Stimulated activated CD4-positive, alpha-beta T cell treated with anti-CD3 and anti-CD28 coated beads, Interleukin-12 subunit alpha, Interleukin-12 subunit beta, amount 100 ng/mL, for 4 hours (primary cell): Measurements from ENCODE around the gene CNTF.
"Not testable (repeated sequence)": the region's sequence is repeated elsewhere in the genome, so short reads cannot be mapped to it uniquely, and the experiment has no call there.

ENCODE experiments used
- DNase-seq: peaks from one replicate; pipeline ENCODE4 v3.0.0-alpha.2; 2020

The CNTF gene, protein sequence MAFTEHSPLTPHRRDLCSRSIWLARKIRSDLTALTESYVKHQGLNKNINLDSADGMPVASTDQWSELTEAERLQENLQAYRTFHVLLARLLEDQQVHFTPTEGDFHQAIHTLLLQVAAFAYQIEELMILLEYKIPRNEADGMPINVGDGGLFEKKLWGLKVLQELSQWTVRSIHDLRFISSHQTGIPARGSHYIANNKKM

DNA sequence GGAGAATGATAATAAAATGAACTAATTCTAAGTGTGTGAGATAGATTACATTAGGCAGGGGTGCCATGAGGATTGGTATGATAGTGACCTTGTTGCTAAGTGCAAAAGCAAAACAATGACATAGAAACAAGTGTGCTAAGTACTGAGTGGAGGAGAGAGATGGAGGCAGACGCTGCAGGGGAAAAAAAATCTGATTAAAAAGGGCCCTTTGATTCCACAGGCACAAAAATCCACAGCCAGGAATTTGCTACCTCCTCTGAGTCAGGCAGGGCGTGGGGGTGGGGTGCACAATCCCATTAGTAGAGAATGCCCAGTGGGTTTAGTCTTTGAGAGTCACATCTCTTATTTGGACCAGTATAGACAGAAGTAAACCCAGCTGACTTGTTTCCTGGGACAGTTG lies at the start of gene CNTF:
Gene CNTF (plus strand): TSS at position 322 of the 400 bp plus-strand sequence. CDS start 88 bp downstream, outside the sequence.
- no peak for DNase-seq

DNA sequence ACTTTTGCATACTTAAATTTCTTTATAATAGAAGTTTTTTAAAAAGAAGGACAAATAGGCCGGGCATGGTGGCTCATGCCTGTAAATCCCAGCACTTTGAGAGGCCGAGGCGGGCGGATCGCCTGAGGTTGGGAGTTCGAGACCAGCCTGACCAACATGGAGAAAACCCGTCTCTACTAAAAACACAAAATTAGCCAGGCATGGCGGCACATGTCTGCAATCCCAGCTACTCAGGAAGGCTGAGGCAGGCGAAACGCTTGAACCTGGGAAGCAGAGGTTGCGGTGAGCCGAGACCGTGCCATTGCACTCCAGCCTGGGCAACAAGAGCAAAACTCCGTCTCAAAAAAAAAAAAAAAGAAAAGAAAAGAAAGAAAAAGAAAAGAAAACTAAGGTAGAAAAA lies 49.6 kb upstream of the CNTF start:
- not testable (repeated sequence) for DNase-seq

DNA sequence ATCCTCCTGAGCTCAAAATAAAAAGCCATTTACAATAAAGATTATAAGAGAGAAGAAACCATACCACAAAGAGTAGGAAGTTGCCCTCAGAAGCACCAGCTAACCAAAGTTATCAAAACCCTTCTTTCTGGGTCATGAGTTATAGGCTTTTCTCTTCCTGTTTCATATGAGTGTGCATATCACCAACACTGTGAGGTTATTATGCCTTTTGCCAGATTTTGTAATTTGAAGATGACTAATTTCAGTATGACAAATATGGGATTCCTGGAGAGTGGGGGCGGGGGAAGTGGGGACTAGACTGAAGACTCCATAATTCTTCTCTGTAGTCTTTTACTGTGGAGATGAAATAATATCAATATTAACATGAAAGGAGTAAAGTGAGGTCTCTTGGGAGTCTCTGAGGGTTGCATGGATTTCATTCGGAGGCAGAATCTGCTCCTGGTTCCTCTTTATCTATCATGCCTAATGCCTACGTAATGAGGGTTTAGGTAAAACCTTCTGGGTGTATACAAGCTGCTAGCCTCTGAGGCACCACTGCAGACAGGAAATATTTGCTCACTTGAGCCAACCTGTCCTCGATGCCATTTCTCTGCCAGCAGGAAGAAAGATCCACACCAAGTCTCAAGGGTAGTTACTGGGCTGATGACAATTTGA lies 48.9 kb upstream of the CNTF start:
- DNase-seq, result peak; percentile 63

DNA sequence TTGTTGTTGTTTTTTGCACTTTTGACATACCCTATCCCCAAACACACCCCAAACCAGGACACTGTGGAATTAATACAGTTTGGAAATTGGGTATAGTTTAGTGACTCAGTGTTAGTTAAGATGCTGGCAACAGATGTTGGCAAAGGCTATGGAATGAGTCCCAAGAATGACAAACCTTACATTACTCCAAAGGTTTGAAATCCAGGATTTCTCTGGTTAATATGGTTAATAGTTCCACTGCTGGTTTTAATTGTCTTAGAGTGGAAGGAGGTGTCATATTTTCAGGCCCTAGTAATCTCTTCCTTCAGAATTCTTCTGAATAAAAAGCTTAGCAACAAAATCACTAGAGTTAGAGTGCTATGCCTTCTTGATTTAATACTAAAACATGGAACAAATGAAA lies 47.6 kb upstream of the CNTF start:
- no peak for DNase-seq

DNA sequence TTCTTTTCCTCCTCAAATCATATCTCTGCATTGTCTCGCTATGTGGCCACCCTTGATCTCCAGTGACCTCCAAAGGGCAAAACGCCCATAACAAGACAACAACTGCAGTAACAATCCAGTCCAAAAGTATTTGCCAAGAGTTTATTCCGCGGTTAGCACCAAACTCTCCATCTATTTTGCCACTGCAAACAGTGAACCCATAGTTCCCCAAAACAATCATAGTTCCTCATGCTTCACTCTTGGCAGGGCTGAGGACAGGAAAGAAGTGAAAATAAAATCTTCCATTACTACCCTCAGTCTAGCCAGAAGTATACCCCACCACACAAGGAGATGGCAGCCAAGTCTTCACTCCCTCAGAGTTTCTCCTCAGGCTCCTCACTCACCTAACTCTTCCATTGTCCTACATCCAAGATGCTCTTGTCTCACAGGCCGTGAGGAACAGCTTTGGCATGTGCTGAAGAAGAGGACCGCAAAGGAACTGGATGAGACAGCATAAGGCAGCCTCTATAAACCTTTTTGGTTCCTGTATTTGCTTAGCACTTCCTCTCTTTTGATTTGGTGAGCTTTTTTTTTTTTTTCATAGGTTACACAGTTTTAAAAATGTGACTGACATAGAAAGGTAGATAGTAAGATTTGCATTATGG lies 47.0 kb upstream of the CNTF start, which contains the start of gene LPXN:
Gene LPXN (minus strand): TSS at position 480 of the 644 bp plus-strand sequence. CDS start 84 bp downstream, at position 396.
- peak; percentile 36 for DNase-seq

DNA sequence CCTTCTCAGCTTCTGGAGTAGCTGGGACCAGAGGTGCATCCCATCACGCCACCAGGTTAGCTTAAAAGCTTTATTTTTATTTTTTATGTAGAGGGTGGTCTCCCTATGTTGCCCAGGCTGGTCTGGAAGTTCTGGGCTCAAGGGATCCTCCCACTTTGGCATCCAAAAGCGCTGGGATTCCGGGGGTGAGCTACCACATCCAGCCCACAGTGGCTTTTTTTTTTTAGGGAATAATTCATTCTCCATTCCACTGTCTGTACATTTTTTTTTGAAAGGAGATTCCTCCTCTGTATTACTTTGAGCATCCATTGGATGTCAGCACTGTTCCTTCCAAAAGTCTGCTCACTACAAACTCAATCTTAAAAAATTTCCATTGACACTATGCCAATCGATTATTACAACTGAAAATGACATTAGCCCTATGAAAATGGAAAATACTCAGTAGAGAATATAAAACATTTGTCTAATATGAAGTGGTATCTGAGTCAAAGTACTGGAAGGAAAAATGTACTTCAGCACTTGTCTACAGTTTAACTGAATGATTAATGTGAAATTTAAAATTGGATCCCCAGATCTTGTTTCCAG lies 45.5 kb upstream of the CNTF start:
- no peak for DNase-seq

DNA sequence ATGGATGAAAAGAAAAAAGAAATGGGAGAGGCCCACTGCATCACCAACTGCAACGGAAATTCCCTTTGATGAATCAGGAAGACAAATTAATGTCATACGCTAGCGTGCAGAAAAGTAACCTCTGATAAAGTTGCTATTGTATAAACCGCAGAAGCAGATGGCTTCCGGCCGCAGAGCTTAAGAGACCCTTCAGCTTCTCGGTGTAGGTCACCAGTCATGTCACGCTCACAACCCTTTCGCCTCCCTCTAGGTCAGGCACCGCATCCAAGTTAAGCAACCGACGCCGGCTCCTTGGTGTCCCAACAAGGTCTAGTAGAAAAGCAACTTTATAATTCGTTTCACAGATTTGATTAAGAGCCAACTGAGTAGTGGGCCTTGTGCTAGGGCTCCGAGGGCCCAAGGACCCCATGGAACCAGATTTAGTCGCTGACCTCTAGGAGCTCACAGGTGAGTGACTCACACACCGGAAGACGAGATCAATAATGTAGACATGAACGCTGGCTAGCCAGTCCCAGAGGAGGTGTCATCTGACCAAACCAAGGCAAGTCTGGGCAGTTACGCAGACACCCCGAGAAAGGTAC lies 44.8 kb upstream of the CNTF start:
- peak; percentile 65 for DNase-seq

DNA sequence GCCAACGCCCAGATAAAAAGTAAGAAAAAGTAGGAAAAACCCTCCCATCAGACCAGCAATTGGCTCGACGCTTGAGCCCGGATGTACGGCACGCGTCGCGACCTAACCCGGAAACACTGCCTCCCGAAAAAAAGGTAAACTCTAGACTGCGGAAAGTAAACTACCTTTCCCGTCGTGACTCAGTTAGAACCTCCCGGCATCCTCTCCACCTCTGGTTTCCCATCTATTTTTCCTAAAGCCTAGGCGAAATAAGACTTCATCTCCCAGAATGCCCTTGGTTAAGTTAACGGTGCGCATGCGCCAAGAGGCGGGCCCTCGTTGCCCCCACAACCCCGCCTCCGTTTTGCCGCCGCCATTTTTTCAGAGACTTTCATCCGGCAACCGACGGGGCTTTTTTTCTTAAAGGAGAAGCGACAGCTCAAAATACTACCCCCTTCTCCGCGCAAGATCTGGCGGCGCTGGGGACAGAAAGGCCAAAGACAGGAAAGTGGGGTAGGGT lies 44.3 kb upstream of the CNTF start:
- peak; percentile 90 for DNase-seq

DNA sequence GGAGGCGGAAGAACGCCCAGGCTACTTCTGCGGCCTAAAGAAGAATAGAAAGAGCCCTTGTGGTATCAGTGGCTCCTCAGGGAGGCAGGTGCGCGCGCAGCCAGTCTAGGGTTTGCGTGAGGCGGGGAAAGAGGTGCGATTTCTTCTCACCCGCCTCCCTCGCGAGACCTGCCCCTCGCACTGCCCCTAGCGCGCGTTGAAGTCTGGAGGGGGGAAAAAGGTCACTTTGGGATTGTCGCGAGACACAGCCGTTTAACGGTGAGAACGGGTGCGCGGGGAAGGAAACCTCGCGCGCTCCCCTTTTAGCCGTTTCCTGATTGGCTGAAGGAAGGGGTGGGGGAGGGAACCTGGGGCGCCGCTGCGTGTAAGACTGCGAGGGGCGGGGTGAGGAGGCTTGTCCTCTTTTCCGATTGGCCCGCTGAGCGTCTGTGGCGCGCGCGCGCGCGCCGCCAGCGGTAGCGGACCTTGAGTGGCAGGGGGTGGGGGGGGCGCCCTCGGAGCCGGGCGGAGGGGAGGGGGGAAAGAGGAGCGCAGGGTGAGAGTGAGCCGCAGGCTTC lies 43.8 kb upstream of the CNTF start, which contains the start of gene ZFP91:
Gene ZFP91 (plus strand): TSS at position 429 of the 557 bp plus-strand sequence. CDS start 219 bp downstream, outside the sequence.
- DNase-seq, result peak; percentile 97

DNA sequence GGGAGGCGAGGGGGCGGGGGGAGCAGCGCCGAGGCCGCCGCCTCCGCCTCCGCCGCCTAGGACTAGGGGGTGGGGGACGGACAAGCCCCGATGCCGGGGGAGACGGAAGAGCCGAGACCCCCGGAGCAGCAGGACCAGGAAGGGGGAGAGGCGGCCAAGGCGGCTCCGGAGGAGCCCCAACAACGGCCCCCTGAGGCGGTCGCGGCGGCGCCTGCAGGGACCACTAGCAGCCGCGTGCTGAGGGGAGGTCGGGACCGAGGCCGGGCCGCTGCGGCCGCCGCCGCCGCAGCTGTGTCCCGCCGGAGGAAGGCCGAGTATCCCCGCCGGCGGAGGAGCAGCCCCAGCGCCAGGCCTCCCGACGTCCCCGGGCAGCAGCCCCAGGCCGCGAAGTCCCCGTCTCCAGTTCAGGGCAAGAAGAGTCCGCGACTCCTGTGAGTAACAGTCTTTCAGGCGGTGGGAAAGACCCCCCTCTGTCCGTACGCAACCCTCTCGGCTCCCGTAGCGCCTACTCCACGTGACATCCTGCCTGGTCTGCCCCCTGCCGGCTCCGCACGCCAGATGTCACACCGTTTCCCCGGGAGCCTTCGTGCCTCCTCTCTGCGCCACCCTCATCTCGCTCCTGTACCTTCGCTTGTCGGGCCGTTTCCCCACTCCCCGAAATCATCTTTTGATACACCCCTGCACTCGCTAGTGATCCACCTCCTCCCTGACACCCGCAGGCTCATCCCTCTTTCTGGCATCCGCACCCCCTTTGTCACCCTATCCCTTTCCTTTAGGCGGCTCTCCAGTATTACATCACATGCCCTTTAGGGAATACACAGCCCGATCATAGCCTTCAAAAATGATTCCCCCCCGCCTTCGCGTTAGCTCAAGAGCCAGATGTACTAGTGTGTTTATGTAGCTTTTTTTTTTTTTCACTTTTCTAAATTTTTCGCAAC lies 43.0 kb upstream of the CNTF start:
- DNase-seq, result peak; percentile 91

DNA sequence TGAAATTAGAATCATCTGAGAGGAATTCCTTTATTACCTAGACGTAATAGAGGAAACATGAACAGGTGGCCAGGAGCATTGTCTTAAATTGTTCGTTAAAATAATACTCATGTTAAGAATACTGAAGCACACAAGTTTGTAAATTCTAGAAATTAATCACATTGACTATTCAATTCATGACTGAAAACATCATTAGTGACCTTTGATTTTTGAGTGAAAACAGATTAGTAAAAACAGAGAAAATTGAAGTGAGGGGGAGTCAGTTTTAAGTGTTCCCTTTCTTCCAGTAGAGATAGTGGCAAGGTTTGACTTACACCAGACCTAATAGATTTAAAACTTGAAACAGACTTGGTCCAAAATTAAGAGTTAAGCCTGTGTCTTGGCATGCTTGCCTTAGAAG lies 42.2 kb upstream of the CNTF start:
- DNase-seq, result no peak

DNA sequence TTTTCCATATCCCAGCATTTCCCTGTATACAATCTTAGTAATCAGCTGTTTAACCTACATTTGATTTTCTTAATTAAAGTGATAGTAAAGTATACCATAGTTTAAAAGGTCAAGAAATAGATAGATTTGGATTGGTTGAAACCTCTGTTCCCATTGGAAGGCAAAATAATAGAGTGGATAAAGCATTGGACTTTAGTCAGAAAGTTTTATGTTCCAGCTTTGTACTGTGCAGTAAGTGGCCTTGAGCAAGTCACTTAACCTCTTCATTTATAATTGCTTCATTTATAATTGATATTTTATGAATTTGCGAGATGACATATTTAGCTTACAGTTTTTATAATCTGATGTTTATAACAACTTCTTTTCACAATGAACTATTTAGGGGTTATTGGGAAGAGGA lies 40.0 kb upstream of the CNTF start:
- no peak for DNase-seq

DNA sequence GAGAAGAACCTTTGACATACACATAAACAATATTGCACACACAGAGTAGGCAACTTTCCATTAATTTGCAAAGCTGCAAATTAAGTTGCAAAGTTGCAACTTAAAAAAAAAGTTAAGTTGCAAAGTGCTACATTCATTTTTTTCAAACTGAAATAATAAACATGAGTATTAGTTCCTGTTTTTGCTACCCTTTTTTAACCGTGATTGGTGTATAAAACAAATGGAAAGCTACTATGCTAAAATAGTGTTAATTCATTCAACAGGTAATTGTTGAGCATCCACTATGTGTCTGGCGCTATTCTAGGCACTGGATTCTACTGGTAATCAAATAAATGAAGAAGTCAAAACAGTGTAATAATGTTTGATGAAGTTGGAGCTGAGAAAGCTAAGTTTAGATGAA lies 35.5 kb upstream of the CNTF start:
- DNase-seq, result no peak

DNA sequence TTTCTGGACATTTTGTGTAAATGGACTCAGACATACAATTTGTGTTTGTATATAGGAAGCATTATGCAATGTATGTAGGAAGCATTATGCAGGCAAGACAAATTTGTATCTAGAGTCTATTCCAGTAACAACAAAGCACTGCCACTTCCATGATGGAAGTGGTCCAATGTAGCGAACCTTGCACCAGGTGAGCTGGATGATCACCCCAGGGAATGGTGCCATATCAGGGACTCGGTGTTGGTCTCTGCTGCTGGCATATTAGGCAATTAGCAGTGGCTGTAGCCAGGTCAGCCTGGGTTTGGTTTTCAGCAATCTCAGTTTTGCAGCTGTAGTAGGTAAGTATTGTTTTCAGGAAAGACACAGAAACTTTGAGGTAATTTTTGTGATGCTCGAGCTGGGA lies 30.8 kb upstream of the CNTF start:
- no peak for DNase-seq

DNA sequence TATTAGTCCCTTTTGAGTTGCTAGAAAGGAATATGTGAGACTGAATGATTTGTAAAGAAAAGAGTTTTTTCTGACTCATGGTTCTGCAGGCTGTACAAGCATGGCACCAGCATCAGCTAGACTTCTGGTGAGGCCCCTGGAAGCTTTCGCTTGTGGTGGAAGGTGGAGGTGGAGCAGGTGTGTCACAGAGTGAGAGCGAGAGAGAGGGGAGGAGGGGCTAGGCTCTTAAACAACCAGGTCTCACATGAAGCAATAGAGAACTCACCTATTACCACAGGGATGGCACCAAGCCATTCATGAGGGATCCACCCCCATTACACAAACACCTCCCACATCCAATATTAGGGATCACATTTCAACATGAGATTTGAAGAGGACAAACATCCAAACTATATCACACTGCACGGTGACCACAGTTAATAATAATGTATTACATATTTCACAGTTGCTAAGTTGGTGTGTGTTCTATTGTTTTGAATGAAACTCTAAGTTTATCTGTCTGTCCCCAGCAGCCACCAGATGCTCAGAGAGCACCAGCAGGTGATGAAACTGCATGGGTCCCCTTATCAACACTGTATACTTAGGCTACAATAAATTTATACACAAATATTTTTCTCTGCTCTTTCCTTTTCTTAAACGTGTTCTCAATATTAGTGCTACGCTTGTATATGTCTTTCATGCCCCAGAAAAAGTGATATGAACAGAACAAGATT lies 29.5 kb upstream of the CNTF start:
- DNase-seq, result peak; percentile 56

DNA sequence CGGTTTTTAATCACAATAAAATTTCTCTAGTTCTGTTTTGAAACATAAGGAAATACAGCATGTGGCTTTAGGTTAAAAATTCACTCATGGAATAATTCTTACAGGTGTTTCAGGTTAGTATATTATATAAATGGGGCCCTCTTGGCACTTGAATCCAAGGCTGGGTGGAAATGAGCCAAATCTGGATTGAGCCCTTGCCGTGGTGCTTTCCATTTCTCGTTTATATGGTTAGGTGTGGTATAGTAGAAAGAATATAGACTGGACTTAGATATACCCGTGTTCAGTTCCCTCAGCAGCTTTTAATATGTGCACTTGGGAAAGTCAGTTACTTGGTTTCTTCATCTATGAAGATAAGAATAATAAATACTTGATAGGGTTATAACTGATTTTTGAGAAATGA lies 27.6 kb upstream of the CNTF start:
- DNase-seq, result no peak

DNA sequence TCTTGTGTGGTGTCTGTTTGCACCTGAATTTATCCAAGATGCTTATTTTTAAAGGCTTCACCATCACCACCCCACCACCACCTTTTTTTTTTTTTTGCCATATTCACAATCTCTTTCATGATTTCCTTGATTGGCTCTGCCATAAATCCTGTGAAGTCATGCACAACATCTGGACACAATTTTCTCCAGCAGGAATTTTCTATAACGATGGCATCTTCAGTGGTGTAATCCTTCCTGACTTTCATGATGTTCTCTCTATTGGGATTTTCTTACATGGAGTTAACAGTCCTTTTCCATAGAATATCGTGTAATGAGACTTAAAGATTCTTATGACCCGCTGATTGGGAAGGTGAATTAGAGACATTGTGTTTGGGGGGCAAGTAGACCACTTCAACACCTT lies 25.8 kb upstream of the CNTF start:
- no peak for DNase-seq

DNA sequence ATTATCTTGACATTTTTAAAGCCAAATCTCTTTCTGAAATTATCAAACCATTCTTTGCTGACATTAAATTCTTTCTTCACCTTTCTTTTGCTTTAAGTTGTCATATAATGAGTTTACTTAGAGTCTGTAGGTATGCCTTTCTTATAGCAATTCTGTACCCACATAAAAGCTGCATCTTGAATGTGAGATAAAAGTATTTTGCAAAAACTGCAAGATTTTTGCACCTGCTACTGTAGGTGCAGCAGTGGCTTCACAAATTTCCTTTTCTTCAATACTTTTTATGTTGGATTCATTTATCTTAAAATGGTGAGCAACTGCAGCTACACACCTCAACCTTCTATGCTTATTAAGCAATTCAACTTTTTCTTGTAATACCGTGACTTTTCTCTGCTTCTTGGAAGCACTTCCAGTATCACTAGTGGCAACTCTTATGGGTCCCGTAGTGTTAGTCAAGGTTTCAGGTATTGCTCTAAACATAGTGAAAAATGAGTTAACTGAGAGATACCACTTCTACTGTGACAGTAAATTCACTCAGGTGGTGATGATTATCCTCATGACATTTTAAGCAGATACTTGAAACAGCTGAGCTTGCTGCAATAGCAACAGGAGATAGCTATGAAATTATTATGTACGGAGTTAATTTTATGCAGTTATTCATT lies 24.9 kb upstream of the CNTF start:
- no peak for DNase-seq

DNA sequence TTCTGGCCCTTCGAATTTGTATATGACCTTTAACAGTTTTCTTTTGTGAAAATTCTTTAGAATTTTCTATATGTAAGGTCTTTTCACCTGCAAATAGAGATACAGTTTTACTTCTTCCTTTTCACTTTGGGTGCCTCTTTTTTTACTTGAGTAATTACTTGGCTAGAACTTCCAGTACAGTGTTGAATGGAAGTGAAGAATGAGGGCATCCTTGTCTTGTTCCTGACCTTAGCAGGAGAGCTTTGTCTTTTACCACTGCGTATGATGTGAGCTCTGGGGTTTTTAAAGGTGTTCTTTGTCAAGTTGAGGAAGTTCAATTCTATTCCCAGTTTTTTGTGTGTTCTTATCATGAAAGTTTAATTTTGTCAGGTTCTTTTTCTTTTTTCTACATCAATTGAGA lies 22.0 kb upstream of the CNTF start:
- DNase-seq, result no peak

DNA sequence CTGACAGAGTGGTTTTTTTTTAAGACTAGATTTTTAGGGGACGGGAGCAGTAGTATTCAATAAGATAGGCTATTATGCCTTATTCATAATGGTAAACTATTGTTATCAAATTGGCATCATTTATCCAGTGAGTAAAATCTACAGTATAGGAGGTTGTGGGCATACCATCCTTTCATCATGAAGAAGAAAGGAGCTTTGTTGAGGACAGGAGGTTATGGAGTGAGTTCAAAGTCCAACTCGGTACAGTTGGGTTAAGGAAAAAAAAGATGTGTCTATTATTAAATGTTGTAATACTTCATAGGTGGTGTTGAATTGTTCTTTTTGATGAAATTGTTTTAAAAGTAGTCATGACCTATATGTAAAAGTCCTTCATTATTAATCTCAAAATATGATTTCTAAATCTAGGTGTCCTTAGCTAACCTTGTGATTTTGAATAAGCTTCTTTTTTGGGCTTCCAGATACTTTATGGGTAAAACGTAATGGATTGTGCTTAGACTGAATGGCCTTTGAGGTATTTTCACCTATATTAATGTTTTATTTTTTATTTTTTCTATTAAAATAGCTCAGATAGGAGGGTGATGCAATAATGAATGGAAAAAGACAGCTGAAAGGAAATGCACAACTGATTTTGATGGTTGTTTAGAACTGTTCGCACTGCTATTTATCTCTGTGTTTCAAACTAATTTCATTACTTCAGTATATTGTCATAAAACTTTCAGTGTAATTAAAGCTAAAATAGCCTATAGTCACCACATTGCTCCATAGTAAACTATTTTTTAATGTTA lies 15.3 kb upstream of the CNTF start:
- no peak for DNase-seq
